ENCODE data around the gene GLE1.

- no peak for TF ChIP-seq CTCF (IDR thresholded peaks at IDR 0.05; ENCODE audit: low read depth, low read length)
- no peak for TF ChIP-seq EZH2phosphoT487 (IDR thresholded peaks at IDR 0.05; ENCODE audit: low read depth)
Observed at GRCh38 chr9:128493424-128493823, 11.1 kb upstream of the GLE1 start.

All from OCI-LY3 (cell line).